Upper lobe of left lung (tissue), 4 donors: ENCODE results near the gene TYMP.

Experiments used
- EP300 ChIP-seq, 4 donors: sonication (generic); formaldehyde crosslinking; IDR thresholded peaks; one replicate each; pipeline ENCODE4 v1.5.1; 2017; ENCODE audit warnings: antibody characterized with exemption in 4 of 4, control low read depth in 2 of 4
- POLR2A ChIP-seq, 4 donors: fragments of 450-650 bp; IDR thresholded peaks; one replicate each; pipeline ENCODE4 v1.5.1; 2016 to 2017; ENCODE audit warnings: antibody characterized with exemption in 4 of 4, mild to moderate bottlenecking in 2 of 4
- POLR2AphosphoS5 ChIP-seq, 2 donors: sonication (generic); formaldehyde crosslinking; IDR thresholded peaks; one replicate each; pipeline ENCODE4 v1.5.1; 2017; ENCODE audit warnings: antibody characterized with exemption in 2 of 2
- TF ChIP-seq, protein P1 (sequence below), 6 experiments: fragments of 450-650 bp in 4 of 6; fragments of 200-600 bp in 2 of 6; sonication (generic) in 2 of 6; IDR thresholded peaks; one replicate each; pipeline ENCODE4 v1.5.1; 2016 to 2019; ENCODE audit warnings: antibody characterized with exemption in 6 of 6

DNA sequence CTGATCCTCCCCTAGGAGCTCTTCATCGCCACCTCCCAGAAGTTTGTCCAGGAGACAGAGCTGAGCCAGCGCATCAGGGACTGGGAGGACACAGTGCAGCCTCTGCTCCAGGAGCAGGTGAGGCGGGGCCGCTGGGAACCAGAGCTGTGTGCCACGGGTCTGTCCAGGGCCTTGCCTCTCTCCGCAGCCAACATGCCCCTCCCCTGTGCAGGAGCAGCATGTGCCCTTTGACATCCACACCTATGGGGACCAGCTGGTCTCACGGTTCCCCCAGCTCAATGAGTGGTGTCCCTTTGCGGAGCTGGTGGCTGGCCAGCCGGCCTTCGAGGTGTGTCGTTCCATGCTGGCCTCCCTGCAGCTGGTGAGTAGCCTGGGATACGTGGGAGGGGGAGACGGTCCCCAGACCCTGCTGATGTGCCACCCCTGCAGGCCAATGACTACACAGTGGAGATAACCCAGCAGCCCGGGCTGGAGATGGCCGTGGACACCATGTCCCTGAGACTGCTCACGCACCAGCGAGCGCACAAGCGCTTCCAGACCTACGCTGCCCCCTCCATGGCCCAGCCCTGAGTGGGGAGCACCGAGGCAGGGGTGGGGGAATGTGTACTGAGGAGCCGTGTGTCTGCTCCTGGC is 6.9 kb downstream of the TYMP start:
- TF ChIP-seq POLR2A (IDR thresholded peaks at IDR 0.05) (no peak), POLR2AphosphoS5 (IDR thresholded peaks at IDR 0.05) (no peak), EP300 (IDR thresholded peaks at IDR 0.05) (no peak)
- TF ChIP-seq, protein P1, sequence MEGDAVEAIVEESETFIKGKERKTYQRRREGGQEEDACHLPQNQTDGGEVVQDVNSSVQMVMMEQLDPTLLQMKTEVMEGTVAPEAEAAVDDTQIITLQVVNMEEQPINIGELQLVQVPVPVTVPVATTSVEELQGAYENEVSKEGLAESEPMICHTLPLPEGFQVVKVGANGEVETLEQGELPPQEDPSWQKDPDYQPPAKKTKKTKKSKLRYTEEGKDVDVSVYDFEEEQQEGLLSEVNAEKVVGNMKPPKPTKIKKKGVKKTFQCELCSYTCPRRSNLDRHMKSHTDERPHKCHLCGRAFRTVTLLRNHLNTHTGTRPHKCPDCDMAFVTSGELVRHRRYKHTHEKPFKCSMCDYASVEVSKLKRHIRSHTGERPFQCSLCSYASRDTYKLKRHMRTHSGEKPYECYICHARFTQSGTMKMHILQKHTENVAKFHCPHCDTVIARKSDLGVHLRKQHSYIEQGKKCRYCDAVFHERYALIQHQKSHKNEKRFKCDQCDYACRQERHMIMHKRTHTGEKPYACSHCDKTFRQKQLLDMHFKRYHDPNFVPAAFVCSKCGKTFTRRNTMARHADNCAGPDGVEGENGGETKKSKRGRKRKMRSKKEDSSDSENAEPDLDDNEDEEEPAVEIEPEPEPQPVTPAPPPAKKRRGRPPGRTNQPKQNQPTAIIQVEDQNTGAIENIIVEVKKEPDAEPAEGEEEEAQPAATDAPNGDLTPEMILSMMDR (IDR thresholded peaks at IDR 0.05), result no peak
